Breast epithelium (tissue), 3 donors: ENCODE results near the gene TRIM43B.

Experiments used
- POLR2AphosphoS5 ChIP-seq, 3 donors: sonication (generic); formaldehyde crosslinking; IDR thresholded peaks; one replicate each; pipeline ENCODE4 v1.6.1; 2017; ENCODE audit warnings: antibody characterized with exemption in 3 of 3
- TF ChIP-seq, protein P1 (sequence below), 3 donors: fragments of 450-650 bp; IDR thresholded peaks; one replicate each; pipeline ENCODE4 v1.5.1; 2016 to 2017; ENCODE audit warnings: antibody characterized with exemption in 3 of 3, mild to moderate bottlenecking in 3 of 3, moderate library complexity in 3 of 3

DNA sequence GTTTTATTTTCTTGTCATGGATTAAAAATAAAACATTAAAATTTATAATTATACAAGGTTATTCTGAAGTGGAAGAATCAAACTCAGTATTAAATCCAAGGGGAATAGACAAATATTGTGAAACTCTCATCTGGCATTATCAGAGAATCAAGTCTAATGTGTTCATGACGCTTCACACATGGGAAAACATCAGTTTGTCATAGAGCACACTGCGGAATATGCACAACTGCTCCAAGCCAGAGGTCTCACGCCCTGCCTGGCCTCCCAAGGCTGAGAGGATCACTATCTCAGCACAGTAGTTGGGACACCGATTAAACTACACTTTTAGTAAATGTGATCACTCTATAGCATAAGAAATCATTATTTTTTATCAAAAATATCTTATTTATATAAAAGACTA, 20.7 kb upstream of the TRIM43B start:
- TF ChIP-seq, protein P1, sequence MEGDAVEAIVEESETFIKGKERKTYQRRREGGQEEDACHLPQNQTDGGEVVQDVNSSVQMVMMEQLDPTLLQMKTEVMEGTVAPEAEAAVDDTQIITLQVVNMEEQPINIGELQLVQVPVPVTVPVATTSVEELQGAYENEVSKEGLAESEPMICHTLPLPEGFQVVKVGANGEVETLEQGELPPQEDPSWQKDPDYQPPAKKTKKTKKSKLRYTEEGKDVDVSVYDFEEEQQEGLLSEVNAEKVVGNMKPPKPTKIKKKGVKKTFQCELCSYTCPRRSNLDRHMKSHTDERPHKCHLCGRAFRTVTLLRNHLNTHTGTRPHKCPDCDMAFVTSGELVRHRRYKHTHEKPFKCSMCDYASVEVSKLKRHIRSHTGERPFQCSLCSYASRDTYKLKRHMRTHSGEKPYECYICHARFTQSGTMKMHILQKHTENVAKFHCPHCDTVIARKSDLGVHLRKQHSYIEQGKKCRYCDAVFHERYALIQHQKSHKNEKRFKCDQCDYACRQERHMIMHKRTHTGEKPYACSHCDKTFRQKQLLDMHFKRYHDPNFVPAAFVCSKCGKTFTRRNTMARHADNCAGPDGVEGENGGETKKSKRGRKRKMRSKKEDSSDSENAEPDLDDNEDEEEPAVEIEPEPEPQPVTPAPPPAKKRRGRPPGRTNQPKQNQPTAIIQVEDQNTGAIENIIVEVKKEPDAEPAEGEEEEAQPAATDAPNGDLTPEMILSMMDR (IDR thresholded peaks at IDR 0.05) = no peak
- no peak for TF ChIP-seq POLR2AphosphoS5 (IDR thresholded peaks at IDR 0.05)
